SK-N-SH (cell line): ENCODE data around the gene TASP1. TPM values are rescaled to one million over a fixed set of nuclear protein-coding genes. Genes with fewer than 3 reads are reported as not detected.
A peak's percentile ranks its signal among the peaks of the same experiment; 100 is the strongest.
"Not testable (repeated sequence)": the region's sequence is repeated elsewhere in the genome, so short reads cannot be mapped to it uniquely, and the experiment has no call there.

Experiments used
- CTCF ChIA-PET: fragments of 300-600, 350-600 bp; formaldehyde crosslinking; extraction: SDS; loops from one replicate; lab custom pipeline; 2021; lab: Yijun Ruan, JAX
- POLR2A ChIA-PET: fragments of 350-600 bp; sonication (Branson Sonifier 250); formaldehyde crosslinking; extraction: SDS; loops from one replicate; lab custom pipeline; 2020; ENCODE audit warnings: antibody characterized with exemption, inconsistent platforms; lab: Yijun Ruan, JAX
- DNase-seq: peaks from one replicate; pipeline ENCODE4 v3.0.0; 2012
- H2AFZ ChIP-seq: fragments of 200-600 bp; sonication (generic); 2 replicates; pipeline ENCODE4 v1.8.1; 2016; ENCODE audit warnings: antibody characterized with exemption, mild to moderate bottlenecking, low read depth
- H3F3A ChIP-seq: fragments of 200-600 bp; sonication (generic); replicated peaks from 2 replicates; pipeline ENCODE3; 2016; ENCODE audit warnings: antibody characterized with exemption, mild to moderate bottlenecking; ENCODE audit not compliant: insufficient read depth
- H3K27ac ChIP-seq, 2 experiments: fragments of 200-500 bp in 1 of 2; fragments of 200-600 bp in 1 of 2; sonication (Bioruptor generic) in 1 of 2; sonication (generic), shearing (Covaris generic) in 1 of 2; 2 replicates each; pipeline versions ENCODE4 v1.5.1 to v1.6.1; 2014 to 2016; ENCODE audit warnings: low read depth in 2 of 2, inconsistent platforms in 1 of 2, low read length in 1 of 2, mild to moderate bottlenecking in 1 of 2, mixed read lengths in 1 of 2
- H3K27me3 ChIP-seq: fragments of 200-600 bp; sonication (generic), shearing (Covaris generic); 2 replicates; pipeline ENCODE4 v1.6.1; 2016; ENCODE audit warnings: mixed run types; ENCODE audit not compliant: insufficient read depth
- H3K36me3 ChIP-seq, 2 experiments: fragments of 200-500 bp in 1 of 2; fragments of 200-600 bp in 1 of 2; sonication (Bioruptor generic) in 1 of 2; sonication (generic) in 1 of 2; replicated peaks in 1 of 2; 2 replicates each; pipeline versions ENCODE3 to v1.5.1; 2014 to 2016; ENCODE audit warnings: low read length in 1 of 2, mild to moderate bottlenecking in 1 of 2; ENCODE audit not compliant: insufficient read depth in 2 of 2, control insufficient read depth in 1 of 2
- H3K4me1 ChIP-seq, 2 experiments: fragments of 200-500 bp in 1 of 2; fragments of 200-600 bp in 1 of 2; sonication (Bioruptor generic) in 1 of 2; sonication (generic), shearing (Covaris generic) in 1 of 2; 2 replicates each; pipeline versions ENCODE4 v1.5.1 to v1.6.1; 2014 to 2016; ENCODE audit warnings: low read depth in 1 of 2, low read length in 1 of 2, mixed run types in 1 of 2; ENCODE audit not compliant: insufficient read depth in 2 of 2, control insufficient read depth in 1 of 2
- H3K4me2 ChIP-seq: fragments of 200-600 bp; sonication (generic), shearing (Covaris generic); 2 replicates; pipeline ENCODE4 v1.6.1; 2017; ENCODE audit warnings: mixed run types
- H3K4me3 ChIP-seq, 2 experiments: fragments of 200-500 bp in 1 of 2; fragments of 200-600 bp in 1 of 2; sonication (Bioruptor generic) in 1 of 2; sonication (generic), shearing (Covaris generic) in 1 of 2; 2 replicates each; pipeline versions ENCODE4 v1.5.1 to v1.8.1; 2014 to 2016; ENCODE audit warnings: low read depth in 2 of 2, inconsistent platforms in 1 of 2, low read length in 1 of 2, mild to moderate bottlenecking in 1 of 2, mixed read lengths in 1 of 2, moderate library complexity in 1 of 2
- H3K79me2 ChIP-seq: fragments of 200-600 bp; sonication (generic); 2 replicates; pipeline ENCODE4 v1.8.1; 2017; ENCODE audit warnings: mild to moderate bottlenecking; ENCODE audit not compliant: insufficient read depth
- H3K9ac ChIP-seq: fragments of 200-600 bp; sonication (generic); 2 replicates; pipeline ENCODE4 v1.6.1; 2017; ENCODE audit warnings: mixed run types
- H3K9me2 ChIP-seq: fragments of 200-600 bp; sonication (generic); 2 replicates; pipeline ENCODE4 v1.6.1; 2017; ENCODE audit warnings: mixed run types
- H3K9me3 ChIP-seq: fragments of 200-600 bp; sonication (generic); 2 replicates; pipeline ENCODE4 v1.6.1; 2017; ENCODE audit warnings: mixed run types, mild to moderate bottlenecking, moderate library complexity
- H4K20me1 ChIP-seq: fragments of 200-600 bp; sonication (generic); 2 replicates; pipeline ENCODE4 v1.6.1; 2017; ENCODE audit warnings: mild to moderate bottlenecking, mixed run types; ENCODE audit not compliant: insufficient read depth
- EP300 ChIP-seq, 2 experiments: IDR thresholded peaks; 2 replicates each; pipeline versions ENCODE4 v1.4.0 to v1.6.1; 2012; ENCODE audit warnings: borderline replicate concordance in 1 of 2, low read depth in 1 of 2, low read length in 1 of 2
- FOXM1 ChIP-seq: IDR thresholded peaks from 2 replicates; pipeline ENCODE4 v1.4.0; 2012; ENCODE audit warnings: low read depth, mild to moderate bottlenecking
- GATA2 ChIP-seq: sonication (generic); formaldehyde crosslinking; IDR thresholded peaks from 2 replicates; pipeline ENCODE4 v1.5.0; 2020; ENCODE audit warnings: mild to moderate bottlenecking, missing genetic modification reagents
- IRF3 ChIP-seq: fragments of 150-350 bp; IDR thresholded peaks from 2 replicates; pipeline ENCODE4 v1.6.1; 2016; ENCODE audit warnings: mild to moderate bottlenecking, low read depth, low read length
- MXI1 ChIP-seq: IDR thresholded peaks from 2 replicates; pipeline ENCODE4 v1.6.1; 2012; ENCODE audit warnings: mild to moderate bottlenecking, low read depth, low read length, improper control_type of control experiment
- NFIC ChIP-seq: IDR thresholded peaks from 2 replicates; pipeline ENCODE4 v1.4.0; 2012; ENCODE audit warnings: borderline replicate concordance
- TCF12 ChIP-seq: IDR thresholded peaks from 2 replicates; pipeline ENCODE4 v1.4.0; 2012
- USF2 ChIP-seq: fragments of 150-350 bp; IDR thresholded peaks from 2 replicates; pipeline ENCODE4 v1.6.1; 2017; ENCODE audit warnings: antibody characterized with exemption, low read length, low read depth, borderline replicate concordance
- WGBS: methylation state at CpG from one replicate; pipeline ENCODE4 v1.1.6; 2017; ENCODE audit warnings: low lambda C conversion rate; 5-methylcytosine and 5-hydroxymethylcytosine counted together
- polyA plus RNA-seq, 3 experiments: library from polyadenylated mRNA; depleted of rRNA; stranded (reverse); fragments of >200 nt; gene quantifications; 2 replicates each; pipeline ENCODE4 v1.2.3, GENCODE V29; 2012

TASP1 gene
- polyA plus RNA-seq, 1 of the 3 experiments (the other 2 are of a cell fraction), result 5.9 TPM

- H3K9ac ChIP-seq, result no peak overlapping the region
- 74% methylated on average over 3 of the region's 3 CpGs for WGBS
- H3K27me3 ChIP-seq, result no peaks in the 10 kb centered on the region; the same call in 1 of the 2 replicates
- CTCF ChIA-PET, result no interaction called here
- no peaks in the 10 kb centered on the region for H3K36me3 ChIP-seq
- H2AFZ ChIP-seq, result no peak overlapping the region
- H3K79me2 ChIP-seq, result no peaks in the 10 kb centered on the region
- POLR2A ChIA-PET, result no interaction called here
- H3K9me2 ChIP-seq, result no peaks in the 10 kb centered on the region
- no peak for TF ChIP-seq GATA2 (CRISPR knock-in tag)
- no peak for TF ChIP-seq NFIC
- TF ChIP-seq USF2, result no peak
- no peak for TF ChIP-seq FOXM1
- TF ChIP-seq IRF3, result no peak
- no peak for TF ChIP-seq MXI1
- no peaks in the 10 kb centered on the region for H3F3A ChIP-seq
- no peak for DNase-seq
- no peaks in the 10 kb centered on the region for H4K20me1 ChIP-seq
- H3K4me2 ChIP-seq, result no peak overlapping the region
- peaks cover 0 to 2% of the 10 kb centered on the region in 2 experiments; a peak in 2 of 4 replicates for H3K4me1 ChIP-seq
- H3K27ac ChIP-seq, result no peak overlapping the region
- H3K4me3 ChIP-seq, result no peak overlapping the region
- no peaks in the 10 kb centered on the region for H3K9me3 ChIP-seq
Observed at GRCh38 chr20:13659288-13659687, 20.6 kb upstream of the TASP1 start.

- H3K4me1 ChIP-seq, DNase-seq, H3K9ac ChIP-seq, H4K20me1 ChIP-seq, H3K27ac ChIP-seq, H3F3A ChIP-seq, H3K4me3 ChIP-seq, H2AFZ ChIP-seq, POLR2A ChIA-PET, H3K9me2 ChIP-seq, H3K27me3 ChIP-seq, H3K79me2 ChIP-seq, CTCF ChIA-PET, H3K36me3 ChIP-seq, H3K4me2 ChIP-seq, H3K9me3 ChIP-seq: not testable (repeated sequence)
- WGBS, result 54% methylated on average over 5 of the region's 5 CpGs
Observed at GRCh38 chr20:13658060-13658459, 19.3 kb upstream of the TASP1 start.

GRCh38 chr20:13656721-13657368 lies 18.1 kb upstream of the TASP1 start:
- no peak overlapping the region for H3K4me2 ChIP-seq

More at GRCh38 chr20:13656721-13657368, 18.1 kb upstream of the TASP1 start:
- Histone ChIP-seq H2AFZ (no peak overlapping the region), H3K79me2 (no peaks in the 10 kb centered on the region), H3K27ac (no peak overlapping the region), H3K4me1 (peaks cover 0 to 2% of the 10 kb centered on the region in 2 experiments; a peak in 2 of 4 replicates), H4K20me1 (no peaks in the 10 kb centered on the region), H3K9me3 (no peaks in the 10 kb centered on the region), H3K4me3 (no peak overlapping the region), H3K9ac (no peak overlapping the region), H3K36me3 (no peaks in the 10 kb centered on the region), H3K9me2 (no peaks in the 10 kb centered on the region), H3K27me3 (no peaks in the 10 kb centered on the region; the same call in 1 of the 2 replicates), H3F3A (no peaks in the 10 kb centered on the region)
- POLR2A ChIA-PET, result no interaction called here
- DNase-seq, result no peak
- CTCF ChIA-PET, result interaction anchor here (1.1 kb wide), 1 partner anchor 110 kb away, joined by 4 read pairs; no protein-coding TSS in a partner anchor
- TF ChIP-seq EP300 (IDR thresholded peaks at IDR 0.05; ENCODE audit: borderline replicate concordance in 1 of 2, low read depth in 1 of 2, low read length in 1 of 2) (peak in 1 of 2 experiments; percentile 44; a peak in 2 of 4 replicates), TCF12 (no peak)
- 26% methylated on average over 4 of the region's 4 CpGs for WGBS
